ENCODE data around the gene RAD51B. TPM values are rescaled to one million over a fixed set of nuclear protein-coding genes. Genes with fewer than 3 reads are reported as not detected.

The RAD51B gene
- total RNA-seq, 3 donors from 2014 or later, result 10.6 to 77.6 (median 33.8) TPM

DNA sequence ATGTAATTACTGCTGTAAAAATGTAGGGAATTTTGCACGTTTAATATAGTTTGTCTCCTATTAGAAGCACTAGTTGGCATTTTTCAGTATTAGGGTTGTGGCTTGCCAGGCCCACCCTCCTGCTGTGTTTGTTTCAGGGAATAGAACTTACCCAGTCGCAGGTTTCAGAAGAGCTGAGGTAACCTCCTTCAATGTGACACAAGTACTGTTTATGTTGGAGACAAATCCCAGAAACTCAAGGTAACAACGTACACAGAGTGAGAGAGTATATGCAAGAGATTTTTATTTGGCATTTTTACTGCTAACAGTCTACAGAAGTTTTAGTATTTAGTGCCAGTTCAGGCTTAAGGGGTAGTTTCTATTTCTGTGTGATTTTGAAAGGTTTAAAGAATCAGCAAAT is 284.3 kb downstream of the RAD51B start:
- intact Hi-C loops (cut with DNase I; ENCODE audit: low total_unique reads), result no loop called here
- Histone ChIP-seq H3K36me3 (no peaks in the 10 kb centered on the region), H3K27me3 (no peaks in the 10 kb centered on the region), H3K4me1 (no peaks in the 10 kb centered on the region), H3K27ac (no peak overlapping the region), H3K9me3 (peaks cover 16 to 20% of the 10 kb centered on the region in 2 donors), H3K4me3 (no peak overlapping the region)
- DNase-seq (ENCODE audit: low spot score in 2 of 2), result no peak
- no peak for TF ChIP-seq POLR2AphosphoS5 (IDR thresholded peaks at IDR 0.05)
- TF ChIP-seq POLR2A (IDR thresholded peaks at IDR 0.05), result no peak
- TF ChIP-seq CTCF (IDR thresholded peaks at IDR 0.05), result no peak

- Histone ChIP-seq H3K36me3 (no peaks in the 10 kb centered on the region), H3K4me3 (no peak overlapping the region), H3K27me3 (no peaks in the 10 kb centered on the region), H3K9me3 (peaks cover 16 to 20% of the 10 kb centered on the region in 2 donors), H3K27ac (no peak overlapping the region), H3K4me1 (no peaks in the 10 kb centered on the region)
- no peak for DNase-seq (ENCODE audit: low spot score in 2 of 2)
- intact Hi-C loops (cut with DNase I; ENCODE audit: low total_unique reads), result no loop called here
- TF ChIP-seq POLR2AphosphoS5 (IDR thresholded peaks at IDR 0.05), result no peak
- no peak for TF ChIP-seq POLR2A (IDR thresholded peaks at IDR 0.05)
- TF ChIP-seq CTCF (IDR thresholded peaks at IDR 0.05), result no peak
These were observed 284.9 kb downstream of the RAD51B start for GRCh38 chr14:68104518-68104917.

DNA sequence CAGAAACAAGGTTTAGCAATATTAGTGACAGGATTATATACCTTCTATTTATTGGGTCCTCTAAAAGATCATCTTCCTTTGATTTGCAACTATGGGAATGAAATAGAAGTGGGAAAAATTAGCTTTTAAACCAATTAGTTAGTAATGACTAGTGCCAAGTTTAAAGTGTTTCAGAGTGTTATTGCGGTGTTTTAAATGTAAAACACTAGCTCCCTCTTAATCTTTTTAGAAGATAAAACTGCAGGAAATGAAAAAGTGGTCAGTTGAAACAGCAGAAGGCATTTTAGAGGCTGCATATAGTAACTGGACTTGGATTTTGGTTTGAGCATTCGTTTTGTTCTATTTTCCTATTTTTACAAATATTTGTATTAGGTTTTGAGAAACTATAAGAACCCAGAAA is 286.2 kb downstream of the RAD51B start:
- no peaks in the 10 kb centered on the region for H3K27me3 ChIP-seq
- peaks cover 16 to 20% of the 10 kb centered on the region in 2 donors for H3K9me3 ChIP-seq
- H3K4me1 ChIP-seq, result no peaks in the 10 kb centered on the region
- TF ChIP-seq POLR2AphosphoS5 (IDR thresholded peaks at IDR 0.05) (no peak), CTCF (IDR thresholded peaks at IDR 0.05) (no peak), POLR2A (IDR thresholded peaks at IDR 0.05) (no peak)
- no peak overlapping the region for H3K27ac ChIP-seq
- intact Hi-C loops (cut with DNase I; ENCODE audit: low total_unique reads), result no loop called here
- DNase-seq (ENCODE audit: low spot score in 2 of 2), result no peak
- H3K36me3 ChIP-seq, result no peaks in the 10 kb centered on the region
- no peak overlapping the region for H3K4me3 ChIP-seq

GRCh38 chr14:68106456-68106855 is 286.9 kb downstream of the RAD51B start:
- H3K4me3 ChIP-seq, result no peak overlapping the region
- DNase-seq (ENCODE audit: low spot score in 2 of 2), result no peak
- no peaks in the 10 kb centered on the region for H3K4me1 ChIP-seq
- H3K9me3 ChIP-seq, result peaks cover 10 to 13% of the 10 kb centered on the region in 2 donors
- H3K36me3 ChIP-seq, result no peaks in the 10 kb centered on the region
- intact Hi-C loops (cut with DNase I; ENCODE audit: low total_unique reads), result no loop called here
- TF ChIP-seq CTCF (IDR thresholded peaks at IDR 0.05) (no peak), POLR2AphosphoS5 (IDR thresholded peaks at IDR 0.05) (no peak), POLR2A (IDR thresholded peaks at IDR 0.05) (no peak)
- no peak overlapping the region for H3K27ac ChIP-seq
- no peaks in the 10 kb centered on the region for H3K27me3 ChIP-seq

GRCh38 chr14:68106905-68107304 is 287.3 kb downstream of the RAD51B start:
- Histone ChIP-seq H3K27me3 (no peaks in the 10 kb centered on the region), H3K36me3 (no peaks in the 10 kb centered on the region), H3K9me3 (peaks cover 6 to 9% of the 10 kb centered on the region in 2 donors), H3K4me1 (peaks cover 0 to 4% of the 10 kb centered on the region in 2 donors), H3K27ac (no peak overlapping the region), H3K4me3 (no peak overlapping the region)
- TF ChIP-seq POLR2AphosphoS5 (IDR thresholded peaks at IDR 0.05) (no peak), CTCF (IDR thresholded peaks at IDR 0.05) (no peak), POLR2A (IDR thresholded peaks at IDR 0.05) (no peak)
- DNase-seq (ENCODE audit: low spot score in 2 of 2), result no peak
- intact Hi-C loops (cut with DNase I; ENCODE audit: low total_unique reads), result no loop called here
